CD4-positive, alpha-beta T cell treated with Interleukin-6 at 100 ng/mL for 8 hours (primary cell): Measurements from ENCODE around the gene SCT.
A peak's percentile ranks its signal among the peaks of the same experiment; 100 is the strongest.
"Not testable (repeated sequence)": the region's sequence is repeated elsewhere in the genome, so short reads cannot be mapped to it uniquely, and the experiment has no call there.

Experiments
- DNase-seq: peaks from one replicate; pipeline ENCODE4 v3.0.0-alpha.2; 2020; ENCODE audit warnings: mixed read lengths, low spot score

Gene SCT

GRCh38 chr11:626475-627307 lies at the start of gene SCT:
Gene SCT (minus strand): TSS chr11:627181. CDS start chr11:627143, 38 bp downstream.
- DNase-seq: no peak

GRCh38 chr11:674406-674805 lies 47.4 kb upstream of the SCT start:
- no peak for DNase-seq

- DNase-seq: no peak
Measured at GRCh38 chr11:673866-674265, 46.9 kb upstream of the SCT start.

- no peak for DNase-seq
Measured at GRCh38 chr11:665704-666281, 38.8 kb upstream of the SCT start.

- no peak for DNase-seq
Measured at GRCh38 chr11:665062-665703, 38.2 kb upstream of the SCT start.

- peak; percentile 21 for DNase-seq
Measured at GRCh38 chr11:662689-663274, 35.8 kb upstream of the SCT start.

GRCh38 chr11:660681-661444 lies 33.9 kb upstream of the SCT start:
- DNase-seq: no peak

GRCh38 chr11:660281-660680 lies 33.3 kb upstream of the SCT start:
- DNase-seq: no peak

- DNase-seq: no peak
Measured at GRCh38 chr11:659532-660085, 32.6 kb upstream of the SCT start.

- DNase-seq: no peak
Measured at GRCh38 chr11:657691-658126, 30.7 kb upstream of the SCT start.

- DNase-seq: no peak
Measured at GRCh38 chr11:656866-657265, 29.9 kb upstream of the SCT start.

GRCh38 chr11:656426-656825 lies 29.4 kb upstream of the SCT start:
- DNase-seq: no peak

- DNase-seq: no peak
Measured at GRCh38 chr11:655036-655726, 28.2 kb upstream of the SCT start.

- DNase-seq: not testable (repeated sequence)
Measured at GRCh38 chr11:654444-654843, 27.5 kb upstream of the SCT start.

GRCh38 chr11:653837-654236 lies 26.9 kb upstream of the SCT start:
- DNase-seq: no peak

GRCh38 chr11:653136-653535 lies 26.2 kb upstream of the SCT start:
- not testable (repeated sequence) for DNase-seq

GRCh38 chr11:650482-650881 lies 23.5 kb upstream of the SCT start:
- DNase-seq: no peak

- not testable (repeated sequence) for DNase-seq
Measured at GRCh38 chr11:647672-648158, 20.7 kb upstream of the SCT start.

GRCh38 chr11:646214-646613 lies 19.2 kb upstream of the SCT start:
- no peak for DNase-seq

GRCh38 chr11:645536-645935 lies 18.6 kb upstream of the SCT start:
- DNase-seq: no peak
